ENCODE results near the gene CCND1.

CCND1 gene

GRCh38 chr11:69650832-69651344, 9.9 kb downstream of the CCND1 start:
- TF ChIP-seq TAF1 (IDR thresholded peaks at IDR 0.05; ENCODE audit: borderline replicate concordance, insufficient read depth, low read length) (no peak), FOXP2 (optimal IDR thresholded peaks at IDR 0.05; ENCODE audit: borderline replicate concordance, extremely low read depth, extremely low read length, insufficient read depth) (no peak), SIN3A (IDR thresholded peaks at IDR 0.05; ENCODE audit: borderline replicate concordance, insufficient read depth, low read length) (no peak), POLR2AphosphoS5 (IDR thresholded peaks at IDR 0.05; ENCODE audit: low read depth, low read length) (no peak)
- TF ChIP-seq, protein P1, sequence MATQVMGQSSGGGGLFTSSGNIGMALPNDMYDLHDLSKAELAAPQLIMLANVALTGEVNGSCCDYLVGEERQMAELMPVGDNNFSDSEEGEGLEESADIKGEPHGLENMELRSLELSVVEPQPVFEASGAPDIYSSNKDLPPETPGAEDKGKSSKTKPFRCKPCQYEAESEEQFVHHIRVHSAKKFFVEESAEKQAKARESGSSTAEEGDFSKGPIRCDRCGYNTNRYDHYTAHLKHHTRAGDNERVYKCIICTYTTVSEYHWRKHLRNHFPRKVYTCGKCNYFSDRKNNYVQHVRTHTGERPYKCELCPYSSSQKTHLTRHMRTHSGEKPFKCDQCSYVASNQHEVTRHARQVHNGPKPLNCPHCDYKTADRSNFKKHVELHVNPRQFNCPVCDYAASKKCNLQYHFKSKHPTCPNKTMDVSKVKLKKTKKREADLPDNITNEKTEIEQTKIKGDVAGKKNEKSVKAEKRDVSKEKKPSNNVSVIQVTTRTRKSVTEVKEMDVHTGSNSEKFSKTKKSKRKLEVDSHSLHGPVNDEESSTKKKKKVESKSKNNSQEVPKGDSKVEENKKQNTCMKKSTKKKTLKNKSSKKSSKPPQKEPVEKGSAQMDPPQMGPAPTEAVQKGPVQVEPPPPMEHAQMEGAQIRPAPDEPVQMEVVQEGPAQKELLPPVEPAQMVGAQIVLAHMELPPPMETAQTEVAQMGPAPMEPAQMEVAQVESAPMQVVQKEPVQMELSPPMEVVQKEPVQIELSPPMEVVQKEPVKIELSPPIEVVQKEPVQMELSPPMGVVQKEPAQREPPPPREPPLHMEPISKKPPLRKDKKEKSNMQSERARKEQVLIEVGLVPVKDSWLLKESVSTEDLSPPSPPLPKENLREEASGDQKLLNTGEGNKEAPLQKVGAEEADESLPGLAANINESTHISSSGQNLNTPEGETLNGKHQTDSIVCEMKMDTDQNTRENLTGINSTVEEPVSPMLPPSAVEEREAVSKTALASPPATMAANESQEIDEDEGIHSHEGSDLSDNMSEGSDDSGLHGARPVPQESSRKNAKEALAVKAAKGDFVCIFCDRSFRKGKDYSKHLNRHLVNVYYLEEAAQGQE (IDR thresholded peaks at IDR 0.05; ENCODE audit: insufficient read depth in 1 of 2, low read depth in 2 of 2, low read length in 2 of 2) = no peak

- TF ChIP-seq FOXP2 (optimal IDR thresholded peaks at IDR 0.05; ENCODE audit: borderline replicate concordance, extremely low read depth, extremely low read length, insufficient read depth) (no peak), SIN3A (IDR thresholded peaks at IDR 0.05; ENCODE audit: borderline replicate concordance, insufficient read depth, low read length) (no peak), POLR2AphosphoS5 (IDR thresholded peaks at IDR 0.05; ENCODE audit: low read depth, low read length) (no peak), TAF1 (IDR thresholded peaks at IDR 0.05; ENCODE audit: borderline replicate concordance, insufficient read depth, low read length) (no peak)
- TF ChIP-seq, protein P1 (IDR thresholded peaks at IDR 0.05; ENCODE audit: insufficient read depth in 1 of 2, low read depth in 2 of 2, low read length in 2 of 2) = no peak
These were observed 11.1 kb downstream of the CCND1 start for GRCh38 chr11:69651834-69652620.

GRCh38 chr11:69652999-69653398, 12.0 kb downstream of the CCND1 start:
- no peak; the same call in 1 of the 2 replicates for TF ChIP-seq POLR2AphosphoS5 (IDR thresholded peaks at IDR 0.05; ENCODE audit: low read depth, low read length)
- no peak for TF ChIP-seq SIN3A (IDR thresholded peaks at IDR 0.05; ENCODE audit: borderline replicate concordance, insufficient read depth, low read length)
- no peak for TF ChIP-seq FOXP2 (optimal IDR thresholded peaks at IDR 0.05; ENCODE audit: borderline replicate concordance, extremely low read depth, extremely low read length, insufficient read depth)
- TF ChIP-seq, protein P1 (IDR thresholded peaks at IDR 0.05; ENCODE audit: insufficient read depth in 1 of 2, low read depth in 2 of 2, low read length in 2 of 2) = no peak
- no peak for TF ChIP-seq TAF1 (IDR thresholded peaks at IDR 0.05; ENCODE audit: borderline replicate concordance, insufficient read depth, low read length)

DNA sequence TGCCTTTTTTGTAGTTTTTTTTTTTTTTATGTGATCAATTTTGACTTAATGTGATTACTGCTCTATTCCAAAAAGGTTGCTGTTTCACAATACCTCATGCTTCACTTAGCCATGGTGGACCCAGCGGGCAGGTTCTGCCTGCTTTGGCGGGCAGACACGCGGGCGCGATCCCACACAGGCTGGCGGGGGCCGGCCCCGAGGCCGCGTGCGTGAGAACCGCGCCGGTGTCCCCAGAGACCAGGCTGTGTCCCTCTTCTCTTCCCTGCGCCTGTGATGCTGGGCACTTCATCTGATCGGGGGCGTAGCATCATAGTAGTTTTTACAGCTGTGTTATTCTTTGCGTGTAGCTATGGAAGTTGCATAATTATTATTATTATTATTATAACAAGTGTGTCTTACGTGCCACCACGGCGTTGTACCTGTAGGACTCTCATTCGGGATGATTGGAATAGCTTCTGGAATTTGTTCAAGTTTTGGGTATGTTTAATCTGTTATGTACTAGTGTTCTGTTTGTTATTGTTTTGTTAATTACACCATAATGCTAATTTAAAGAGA, 12.5 kb downstream of the CCND1 start:
- TF ChIP-seq POLR2AphosphoS5 (IDR thresholded peaks at IDR 0.05; ENCODE audit: low read depth, low read length) = no peak; the same call in 1 of the 2 replicates
- TF ChIP-seq TAF1 (IDR thresholded peaks at IDR 0.05; ENCODE audit: borderline replicate concordance, insufficient read depth, low read length) = no peak
- no peak for TF ChIP-seq SIN3A (IDR thresholded peaks at IDR 0.05; ENCODE audit: borderline replicate concordance, insufficient read depth, low read length)
- TF ChIP-seq, protein P1 (IDR thresholded peaks at IDR 0.05; ENCODE audit: insufficient read depth in 1 of 2, low read depth in 2 of 2, low read length in 2 of 2) = no peak
- TF ChIP-seq FOXP2 (optimal IDR thresholded peaks at IDR 0.05; ENCODE audit: borderline replicate concordance, extremely low read depth, extremely low read length, insufficient read depth) = no peak

Measured in PFSK-1 (cell line).